ENCODE results near the gene HDAC2.

GRCh38 chr6:114009192-114009591 lies 38.2 kb upstream of the HDAC2 start:
- TF ChIP-seq FOXA1 (IDR thresholded peaks at IDR 0.05) (no peak), FOXK2 (IDR thresholded peaks at IDR 0.05) (no peak), ARNT (IDR thresholded peaks at IDR 0.05) (no peak), BHLHE40 (IDR thresholded peaks at IDR 0.05; ENCODE audit: borderline replicate concordance) (no peak), ZNF384 (IDR thresholded peaks at IDR 0.05) (no peak), SP1 (IDR thresholded peaks at IDR 0.05) (no peak), NFRKB (IDR thresholded peaks at IDR 0.05) (no peak), L3MBTL2 (conservative IDR thresholded peaks at IDR 0.05) (no peak), ELF4 (IDR thresholded peaks at IDR 0.05) (no peak), FOXM1 (IDR thresholded peaks at IDR 0.05; ENCODE audit: borderline replicate concordance) (no peak), LEF1 (IDR thresholded peaks at IDR 0.05; ENCODE audit: borderline replicate concordance) (no peak), TARDBP (IDR thresholded peaks at IDR 0.05) (no peak), PKNOX1 (IDR thresholded peaks at IDR 0.05) (no peak)
